Stimulated activated CD8-positive, alpha-beta memory T cell treated with anti-CD3 and anti-CD28 coated beads, Interleukin-4, amount 100 ng/mL, for 48 hours (primary cell): Measurements from ENCODE around the gene SLF1.

ENCODE experiments used
- DNase-seq: peaks from one replicate; pipeline ENCODE4 v3.0.0-alpha.2; 2020

SLF1 gene

DNA sequence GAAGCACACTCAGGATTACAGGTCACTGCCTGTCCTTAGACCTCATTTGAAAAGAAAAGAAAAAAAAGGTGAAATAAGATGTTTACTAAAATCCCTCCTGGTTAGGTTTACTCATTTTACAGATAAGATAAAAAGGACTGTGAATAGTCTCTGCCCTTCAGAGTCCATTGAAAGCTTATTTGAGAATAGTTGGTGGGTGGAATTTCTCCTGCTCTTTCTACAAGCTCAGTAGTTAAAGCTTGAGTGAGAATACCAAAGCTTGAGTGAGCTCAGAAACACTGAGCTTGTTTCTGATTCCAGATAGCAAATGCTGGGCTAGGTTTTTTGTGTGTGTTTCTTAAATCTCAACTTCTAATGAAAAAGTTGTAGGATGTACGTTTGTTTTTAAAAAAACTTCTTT lies 106.7 kb downstream of the SLF1 start:
- DNase-seq, result no peak

DNA sequence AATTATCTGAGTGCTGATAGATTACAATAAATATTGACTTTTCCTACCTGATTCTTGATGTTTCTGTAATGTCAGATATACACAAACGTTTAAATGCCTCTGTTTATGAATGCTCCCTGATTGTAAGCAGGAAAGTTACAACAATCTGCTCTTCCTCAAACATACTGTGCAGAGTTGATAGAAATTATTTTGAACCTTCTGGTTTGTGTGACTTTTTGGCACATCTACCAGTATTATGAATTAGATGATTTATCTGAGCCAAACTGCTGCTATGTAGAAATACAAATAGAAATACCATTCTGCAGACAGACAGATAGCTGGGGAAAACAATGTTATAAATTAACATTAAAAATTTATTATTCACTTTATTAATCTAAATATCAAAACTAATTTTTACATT lies 113.0 kb downstream of the SLF1 start:
- no peak for DNase-seq

DNA sequence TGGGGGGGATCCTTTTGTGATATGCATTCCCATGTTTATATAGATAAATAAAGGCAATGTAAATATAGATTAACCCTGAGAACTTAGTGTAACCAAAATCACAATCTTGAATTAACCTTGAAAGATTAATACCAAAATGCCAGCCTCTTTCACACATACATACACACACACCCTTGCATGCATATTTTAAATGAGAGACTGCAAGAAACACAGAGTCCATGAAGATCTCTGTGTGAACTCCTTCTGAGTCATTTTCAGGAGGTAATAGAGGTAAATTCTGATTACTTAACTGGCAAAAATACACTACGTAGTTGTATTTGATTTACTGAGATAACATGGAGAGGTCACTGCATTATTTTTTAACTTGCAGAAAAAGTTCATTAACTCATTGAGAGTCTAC lies 118.0 kb downstream of the SLF1 start:
- DNase-seq, result no peak

DNA sequence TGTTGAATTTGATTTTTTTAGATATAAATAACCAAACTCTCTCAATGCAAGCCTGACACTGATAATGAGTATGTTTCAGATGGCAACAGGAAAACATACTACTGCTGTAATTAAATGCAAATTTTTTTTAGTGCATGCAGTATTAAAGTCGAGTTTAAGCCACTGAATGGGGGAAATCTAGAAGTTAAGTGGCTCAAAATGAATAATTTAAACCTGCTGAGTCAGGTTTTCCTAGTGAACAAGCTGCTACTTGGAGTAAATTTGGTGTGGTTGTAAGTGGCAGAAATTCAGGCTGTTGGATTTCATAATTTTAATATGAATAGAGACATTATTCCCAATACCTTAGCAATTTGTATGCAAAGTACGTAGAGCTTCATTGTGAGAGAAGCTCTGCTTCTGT lies 121.8 kb downstream of the SLF1 start:
- no peak for DNase-seq

DNA sequence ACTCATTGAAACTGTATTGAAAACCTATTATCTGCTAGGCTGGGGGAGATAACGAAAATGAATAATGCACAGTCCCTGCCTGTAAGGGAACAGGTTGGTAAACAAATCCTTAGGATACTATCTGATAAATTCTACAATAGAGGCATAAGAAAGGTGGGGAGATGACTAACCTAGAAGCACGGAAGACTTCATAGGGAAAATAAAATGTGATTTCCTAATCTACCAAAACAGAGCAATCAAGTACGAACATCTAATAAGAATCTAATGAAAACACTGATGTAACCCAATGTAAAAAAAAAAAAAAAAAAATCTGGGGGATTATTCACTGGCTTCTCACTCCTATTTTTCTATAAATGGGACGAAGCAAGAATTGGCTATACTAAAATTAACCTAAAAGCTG lies 124.4 kb downstream of the SLF1 start:
- DNase-seq, result no peak

DNA sequence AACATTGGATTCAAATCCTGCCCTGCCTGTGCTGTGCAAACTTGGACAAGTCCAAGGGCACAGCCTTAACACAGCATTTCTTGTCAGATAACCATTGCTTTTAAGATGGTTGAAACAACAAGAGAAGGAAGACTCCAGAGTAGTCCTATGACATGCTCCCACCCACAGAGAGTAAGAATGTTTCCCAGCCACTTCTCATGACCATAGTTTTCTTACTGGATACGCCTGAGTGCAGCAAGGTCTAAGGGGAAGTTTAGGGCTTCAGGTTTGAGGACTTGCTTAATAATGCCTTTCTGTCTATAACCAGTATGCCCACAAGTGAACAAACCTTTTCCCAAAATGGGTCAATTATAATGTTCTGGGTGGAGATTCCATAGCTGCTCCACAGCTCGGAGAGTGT lies 126.4 kb downstream of the SLF1 start:
- no peak for DNase-seq

DNA sequence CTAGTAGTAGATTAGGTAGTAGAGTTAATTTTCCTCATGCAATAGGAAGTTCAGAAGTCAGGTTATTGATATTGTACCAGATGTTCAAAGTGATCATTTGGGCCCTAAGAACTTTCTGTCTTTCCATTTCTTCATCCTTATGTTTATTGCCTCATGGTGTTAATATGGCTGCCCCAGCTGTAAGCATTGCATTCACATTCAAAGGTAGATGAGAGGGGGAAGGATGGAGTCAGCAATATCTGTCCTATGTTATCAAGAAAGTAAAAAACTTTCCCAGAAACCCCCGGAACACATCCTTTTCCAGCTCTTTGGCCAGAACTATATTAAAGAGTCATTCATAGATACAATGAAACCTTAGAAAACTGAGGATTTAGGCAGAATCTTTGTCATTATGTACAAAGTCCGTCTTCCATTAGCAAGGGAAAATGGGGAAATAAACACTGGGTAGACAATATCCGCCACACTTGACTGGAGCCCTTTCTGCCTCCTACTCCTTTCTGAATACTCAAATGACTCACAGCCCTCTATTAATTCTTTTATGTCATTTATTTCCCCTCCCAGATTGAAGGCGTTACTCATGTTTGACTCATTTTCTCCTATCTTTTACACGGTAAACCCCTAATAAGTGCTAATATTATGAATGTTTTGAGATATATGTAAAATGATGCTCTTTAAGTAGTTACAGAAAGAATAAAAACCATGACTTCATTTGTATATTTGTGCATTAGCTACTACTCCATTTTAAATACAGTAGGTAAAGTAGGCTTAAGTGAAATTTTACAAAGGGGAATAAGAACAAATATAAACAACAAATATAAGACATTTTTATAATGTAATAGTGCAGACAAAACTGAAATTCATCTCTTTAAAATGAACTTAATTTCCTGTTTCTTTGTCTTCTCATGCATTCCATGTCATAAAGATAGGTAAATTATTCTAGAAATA lies 127.6 kb downstream of the SLF1 start:
- DNase-seq, result no peak

DNA sequence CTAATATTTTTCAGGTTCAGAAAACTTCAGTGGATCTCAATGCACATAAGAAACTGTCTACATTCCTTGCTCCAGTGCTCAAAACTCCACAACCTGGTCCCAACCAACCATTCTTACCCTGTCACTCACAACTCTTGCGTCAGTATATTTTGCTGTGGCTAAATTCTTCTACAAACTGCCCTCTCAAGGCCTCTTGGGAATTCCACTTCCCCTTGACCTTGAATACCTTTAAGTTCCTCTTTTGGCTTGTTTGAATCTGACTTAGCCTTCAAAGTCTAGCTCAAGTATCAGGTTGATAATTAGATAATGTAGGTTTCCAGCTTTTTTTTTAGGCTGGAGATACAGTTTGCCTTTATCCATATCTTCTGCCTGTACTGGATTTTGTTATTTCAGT lies 128.3 kb downstream of the SLF1 start:
- no peak for DNase-seq
